ENCODE measurements around the gene AARSD1. TPM values are rescaled to one million over a fixed set of nuclear protein-coding genes. Genes with fewer than 3 reads are reported as not detected.

Gene AARSD1
- total and polyA plus RNA-seq, 4 donors: 27.6 to 57.0 (median 37.1) TPM

DNA sequence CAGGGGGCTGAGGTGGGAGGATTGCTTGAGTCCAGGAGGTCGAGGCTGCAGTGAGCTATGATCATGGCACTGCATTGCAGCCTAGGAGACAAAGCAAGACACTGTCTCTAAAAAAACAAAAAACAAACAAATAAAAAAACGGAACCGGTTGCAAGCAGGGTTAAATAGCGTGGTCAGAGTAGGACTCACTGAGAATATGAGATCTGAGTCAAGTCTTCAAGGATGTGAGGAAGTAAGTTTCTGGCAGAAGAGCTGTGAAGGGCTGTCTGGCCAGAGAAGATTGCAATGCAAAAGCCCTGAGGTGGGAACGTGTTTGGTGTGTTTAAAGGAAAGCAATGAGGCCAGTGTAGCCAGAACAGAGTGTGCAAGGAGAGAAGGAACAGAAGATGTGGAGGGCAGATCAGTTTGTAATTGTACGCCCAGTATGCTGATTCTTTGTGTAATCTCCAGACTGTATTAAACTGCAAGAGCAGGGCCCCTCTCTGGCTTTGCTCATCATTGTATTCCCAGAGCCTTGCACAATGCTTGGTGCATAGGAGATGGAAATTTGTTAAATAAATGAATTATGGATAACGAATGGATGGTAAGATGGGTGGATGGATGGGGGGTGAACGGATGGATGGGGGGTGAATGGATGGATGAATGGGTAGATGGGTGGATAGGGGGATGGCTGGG is 57.3 kb downstream of the AARSD1 start:
- Histone ChIP-seq H3K27me3 (ENCODE audit: control insufficient read depth in 3 of 3, insufficient read depth in 3 of 3, low read length in 2 of 3) (no peaks in the 10 kb centered on the region), H3K36me3 (ENCODE audit: control insufficient read depth in 4 of 4, insufficient read depth in 4 of 4, low read length in 4 of 4) (no peaks in the 10 kb centered on the region), H3K9ac (ENCODE audit: insufficient read depth in 1 of 2, low read length in 2 of 2) (no peak overlapping the region), H3K4me3 (no peak overlapping the region), H3K27ac (ENCODE audit: low read depth in 1 of 2, low read length in 1 of 2) (no peak overlapping the region), H3K9me3 (ENCODE audit: control insufficient read depth in 4 of 4, insufficient read depth in 3 of 4, low read length in 3 of 4) (no peaks in the 10 kb centered on the region), H3K4me1 (ENCODE audit: control insufficient read depth in 5 of 5, insufficient read depth in 5 of 5, low read length in 5 of 5) (no peaks in the 10 kb centered on the region)
- TF ChIP-seq, protein P1, sequence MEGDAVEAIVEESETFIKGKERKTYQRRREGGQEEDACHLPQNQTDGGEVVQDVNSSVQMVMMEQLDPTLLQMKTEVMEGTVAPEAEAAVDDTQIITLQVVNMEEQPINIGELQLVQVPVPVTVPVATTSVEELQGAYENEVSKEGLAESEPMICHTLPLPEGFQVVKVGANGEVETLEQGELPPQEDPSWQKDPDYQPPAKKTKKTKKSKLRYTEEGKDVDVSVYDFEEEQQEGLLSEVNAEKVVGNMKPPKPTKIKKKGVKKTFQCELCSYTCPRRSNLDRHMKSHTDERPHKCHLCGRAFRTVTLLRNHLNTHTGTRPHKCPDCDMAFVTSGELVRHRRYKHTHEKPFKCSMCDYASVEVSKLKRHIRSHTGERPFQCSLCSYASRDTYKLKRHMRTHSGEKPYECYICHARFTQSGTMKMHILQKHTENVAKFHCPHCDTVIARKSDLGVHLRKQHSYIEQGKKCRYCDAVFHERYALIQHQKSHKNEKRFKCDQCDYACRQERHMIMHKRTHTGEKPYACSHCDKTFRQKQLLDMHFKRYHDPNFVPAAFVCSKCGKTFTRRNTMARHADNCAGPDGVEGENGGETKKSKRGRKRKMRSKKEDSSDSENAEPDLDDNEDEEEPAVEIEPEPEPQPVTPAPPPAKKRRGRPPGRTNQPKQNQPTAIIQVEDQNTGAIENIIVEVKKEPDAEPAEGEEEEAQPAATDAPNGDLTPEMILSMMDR (IDR thresholded peaks at IDR 0.05; ENCODE audit: control extremely low read depth, extremely low read depth): no peak
- ATAC-seq (ENCODE audit: insufficient read depth, low FRiP score) (no peak), DNase-seq (no peak)
- WGBS, 2 donors: 79 to 81% methylated on average over 8 of the region's 8 CpGs

DNA sequence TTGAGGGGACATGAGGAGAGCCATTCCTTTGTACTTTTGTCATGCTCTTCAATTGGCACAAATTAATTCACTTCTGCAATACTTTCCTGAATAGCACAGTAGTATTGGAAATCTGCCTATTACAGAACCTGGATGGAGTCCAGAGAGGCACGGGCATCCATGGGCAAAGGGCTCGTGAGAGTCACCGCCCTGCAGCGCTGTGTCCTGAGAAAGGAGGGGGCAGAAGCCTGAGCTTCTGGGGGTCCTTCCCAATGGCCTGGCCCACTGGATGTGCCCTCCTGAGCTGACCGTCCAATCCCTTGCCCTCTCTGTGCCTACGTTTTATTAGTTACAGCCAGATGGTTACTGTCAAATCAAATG is 60.2 kb downstream of the AARSD1 start:
- Histone ChIP-seq H3K36me3 (ENCODE audit: control insufficient read depth in 4 of 4, insufficient read depth in 4 of 4, low read length in 4 of 4) (no peaks in the 10 kb centered on the region), H3K27ac (ENCODE audit: low read depth in 1 of 2, low read length in 1 of 2) (no peak overlapping the region), H3K4me1 (ENCODE audit: control insufficient read depth in 5 of 5, insufficient read depth in 5 of 5, low read length in 5 of 5) (no peaks in the 10 kb centered on the region), H3K27me3 (ENCODE audit: control insufficient read depth in 3 of 3, insufficient read depth in 3 of 3, low read length in 2 of 3) (no peaks in the 10 kb centered on the region), H3K4me3 (no peak overlapping the region), H3K9ac (ENCODE audit: insufficient read depth in 1 of 2, low read length in 2 of 2) (no peak overlapping the region), H3K9me3 (ENCODE audit: control insufficient read depth in 4 of 4, insufficient read depth in 3 of 4, low read length in 3 of 4) (no peaks in the 10 kb centered on the region)
- DNase-seq (no peak), ATAC-seq (ENCODE audit: insufficient read depth, low FRiP score) (no peak)
- WGBS, 2 donors: 74 to 87% methylated on average over 6 of the region's 6 CpGs
- TF ChIP-seq, protein P1 (IDR thresholded peaks at IDR 0.05; ENCODE audit: control extremely low read depth, extremely low read depth): no peak

DNA sequence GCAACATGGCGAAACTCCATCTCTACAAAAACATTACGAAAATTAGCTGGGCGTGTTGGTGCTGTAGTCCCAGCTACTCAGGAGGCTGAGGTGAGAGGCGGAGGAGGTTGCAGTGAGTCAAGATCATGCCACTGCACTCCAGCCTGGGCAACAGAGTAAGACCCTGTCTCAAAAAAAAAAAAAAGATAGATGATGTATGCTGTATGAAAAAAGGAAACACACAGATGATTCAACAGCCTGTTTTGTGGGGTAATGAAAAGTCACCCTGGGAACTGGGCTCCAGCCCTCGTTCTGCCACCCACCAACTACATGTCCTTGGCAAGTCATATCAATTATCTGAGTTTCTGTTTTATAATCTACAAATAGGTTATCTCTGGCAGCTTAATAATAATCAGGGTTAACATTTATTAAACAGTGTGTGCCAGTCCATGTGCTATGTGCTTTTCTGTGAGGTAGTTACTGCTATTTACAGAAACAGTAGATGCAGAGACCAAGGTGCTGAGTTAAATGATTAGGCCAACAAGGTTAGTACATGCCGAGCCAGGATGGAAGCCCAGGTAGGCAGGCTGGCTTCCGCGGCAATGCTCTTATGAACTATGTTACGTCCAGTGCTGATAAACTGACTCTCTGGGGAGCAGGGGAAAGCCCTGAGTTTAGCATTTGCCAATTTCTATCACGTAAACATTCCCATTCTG is 62.6 kb downstream of the AARSD1 start:
- no peak overlapping the region for H3K9ac ChIP-seq (ENCODE audit: insufficient read depth in 1 of 2, low read length in 2 of 2)
- 82 to 88% methylated on average over 10 of the region's 10 CpGs for WGBS, 2 donors
- no peak for ATAC-seq (ENCODE audit: insufficient read depth, low FRiP score)
- no peak overlapping the region for H3K4me3 ChIP-seq
- no peaks in the 10 kb centered on the region for H3K9me3 ChIP-seq (ENCODE audit: control insufficient read depth in 4 of 4, insufficient read depth in 3 of 4, low read length in 3 of 4)
- DNase-seq: no peak
- no peaks in the 10 kb centered on the region for H3K27me3 ChIP-seq (ENCODE audit: control insufficient read depth in 3 of 3, insufficient read depth in 3 of 3, low read length in 2 of 3)
- no peaks in the 10 kb centered on the region for H3K4me1 ChIP-seq (ENCODE audit: control insufficient read depth in 5 of 5, insufficient read depth in 5 of 5, low read length in 5 of 5)
- H3K27ac ChIP-seq (ENCODE audit: low read depth in 1 of 2, low read length in 1 of 2): no peak overlapping the region
- TF ChIP-seq, protein P1 (IDR thresholded peaks at IDR 0.05; ENCODE audit: control extremely low read depth, extremely low read depth): no peak
- no peaks in the 10 kb centered on the region for H3K36me3 ChIP-seq (ENCODE audit: control insufficient read depth in 4 of 4, insufficient read depth in 4 of 4, low read length in 4 of 4)

Small RNA genes within 50 kb of the gene (small RNA-seq; reads per million reads assigned to genes)
- 0.06 reads per million for gene AARSD1 (ENCODE audit: low replicate concordance)
- gene RF00561 (ENCODE audit: low replicate concordance): not detected

Other genes starting within 250 kb of the AARSD1 start
- gene EZH1, start 219.4 kb downstream of the AARSD1 start, total RNA-seq: 10 to 100 TPM; 33.6 to 53.2 TPM
- gene EZH1, start 219.4 kb downstream of the AARSD1 start, polyA plus RNA-seq: 10 to 100 TPM; 20.7 to 21.2 TPM
- gene RAMP2, start 203.2 kb downstream of the AARSD1 start, total RNA-seq: 10 to 100 TPM; 55.0 to 66.6 TPM
- gene RAMP2, start 203.2 kb downstream of the AARSD1 start, polyA plus RNA-seq: 100 to 1,000 TPM in 1 of 2 donors, 10 to 100 TPM in 1; 43.8 to 101 TPM
- gene VPS25, start 191.0 kb downstream of the AARSD1 start, total RNA-seq: 10 to 100 TPM; 42.4 to 64.8 TPM
- 10 to 100 TPM; 45.1 to 93.7 TPM for gene VPS25, start 191.0 kb downstream of the AARSD1 start, polyA plus RNA-seq
- under 1 TPM; 0.40 to 0.77 TPM for gene WNK4, start 183.8 kb downstream of the AARSD1 start, total RNA-seq
- gene WNK4, start 183.8 kb downstream of the AARSD1 start, polyA plus RNA-seq: under 1 TPM; 0.09 to 0.49 TPM
- gene COA3, start 165.8 kb downstream of the AARSD1 start, total RNA-seq: 10 to 100 TPM; 55.7 to 69.2 TPM
- gene COA3, start 165.8 kb downstream of the AARSD1 start, polyA plus RNA-seq: 100 to 1,000 TPM in 1 of 2 donors, 10 to 100 TPM in 1; 84.1 to 142 TPM
- 1 to 10 TPM in 1 of 2 donors, under 1 TPM in 1; 0.92 to 1.6 TPM for gene CNTD1, start 165.6 kb downstream of the AARSD1 start, total RNA-seq
- under 1 TPM; 0.61 to 0.64 TPM for gene CNTD1, start 165.6 kb downstream of the AARSD1 start, polyA plus RNA-seq
- gene BECN1, start 140.2 kb downstream of the AARSD1 start, total RNA-seq: 100 to 1,000 TPM in 1 of 2 donors, 10 to 100 TPM in 1; 87.6 to 114 TPM
- gene BECN1, start 140.2 kb downstream of the AARSD1 start, polyA plus RNA-seq: 10 to 100 TPM; 33.0 to 81.6 TPM
- 100 to 1,000 TPM in 1 of 2 donors, 10 to 100 TPM in 1; 46.4 to 109 TPM for gene PSME3, start 131.1 kb downstream of the AARSD1 start, total RNA-seq
- gene PSME3, start 131.1 kb downstream of the AARSD1 start, polyA plus RNA-seq: 100 to 1,000 TPM in 1 of 2 donors, 10 to 100 TPM in 1; 34.5 to 117 TPM
- gene AOC2, start 119.9 kb downstream of the AARSD1 start, total RNA-seq: 1 to 10 TPM; 1.6 to 2.4 TPM
- 1 to 10 TPM; 1.5 to 1.6 TPM for gene AOC2, start 119.9 kb downstream of the AARSD1 start, polyA plus RNA-seq
- gene AOC3, start 113.3 kb downstream of the AARSD1 start, total RNA-seq: 100 to 1,000 TPM in 1 of 2 donors, 10 to 100 TPM in 1; 82.9 to 154 TPM
- 10 to 100 TPM; 50.0 to 55.6 TPM for gene AOC3, start 113.3 kb downstream of the AARSD1 start, polyA plus RNA-seq
- under 1 TPM in 1 of 2 donors, not detected in 1; 0.09 TPM for gene G6PC1, start 63.7 kb downstream of the AARSD1 start, total RNA-seq
- not detected for gene G6PC1, start 63.7 kb downstream of the AARSD1 start, polyA plus RNA-seq
- 1 to 10 TPM; 1.1 to 1.8 TPM for gene PTGES3L, start 15.6 kb upstream of the AARSD1 start, total RNA-seq
- gene PTGES3L, start 15.6 kb upstream of the AARSD1 start, polyA plus RNA-seq: under 1 TPM; 0.43 to 0.69 TPM
- 10 to 100 TPM; 12.7 to 16.7 TPM for gene RUNDC1, start 16.1 kb upstream of the AARSD1 start, total RNA-seq
- gene RUNDC1, start 16.1 kb upstream of the AARSD1 start, polyA plus RNA-seq: 1 to 10 TPM; 8.1 to 8.7 TPM
- gene RPL27, start 34.0 kb upstream of the AARSD1 start, total RNA-seq: 100 to 1,000 TPM; 665 to 826 TPM
- gene RPL27, start 34.0 kb upstream of the AARSD1 start, polyA plus RNA-seq: 1,000 to 10,000 TPM; 2,343 to 3,245 TPM
- gene IFI35, start 42.3 kb upstream of the AARSD1 start, total RNA-seq: 10 to 100 TPM; 18.8 to 40.6 TPM
- 10 to 100 TPM; 36.7 to 60.3 TPM for gene IFI35, start 42.3 kb upstream of the AARSD1 start, polyA plus RNA-seq
- gene VAT1, start 57.9 kb upstream of the AARSD1 start, total RNA-seq: 100 to 1,000 TPM in 1 of 2 donors, 10 to 100 TPM in 1; 62.3 to 255 TPM
- gene VAT1, start 57.9 kb upstream of the AARSD1 start, polyA plus RNA-seq: 100 to 1,000 TPM in 1 of 2 donors, 10 to 100 TPM in 1; 80.2 to 162 TPM
- 1 to 10 TPM in 1 of 2 donors, under 1 TPM in 1; 0.34 to 1.3 TPM for gene RND2, start 60.8 kb upstream of the AARSD1 start, total RNA-seq
- under 1 TPM; 0.25 to 0.51 TPM for gene RND2, start 60.8 kb upstream of the AARSD1 start, polyA plus RNA-seq
- gene BRCA1, start 160.9 kb upstream of the AARSD1 start, total RNA-seq: 10 to 100 TPM in 1 of 2 donors, 1 to 10 TPM in 1; 9.0 to 15.7 TPM
- gene BRCA1, start 160.9 kb upstream of the AARSD1 start, polyA plus RNA-seq: 1 to 10 TPM; 2.0 to 3.1 TPM
- 100 to 1,000 TPM in 1 of 2 donors, 10 to 100 TPM in 1; 59.4 to 127 TPM for gene NBR1, start 206.8 kb upstream of the AARSD1 start, total RNA-seq
- 10 to 100 TPM; 25.5 to 41.3 TPM for gene NBR1, start 206.8 kb upstream of the AARSD1 start, polyA plus RNA-seq
- 10 to 100 TPM in 1 of 2 donors, 1 to 10 TPM in 1; 4.3 to 22.4 TPM for gene TMEM106A, start 247.4 kb upstream of the AARSD1 start, total RNA-seq
- 10 to 100 TPM in 1 of 2 donors, 1 to 10 TPM in 1; 6.4 to 13.5 TPM for gene TMEM106A, start 247.4 kb upstream of the AARSD1 start, polyA plus RNA-seq

Measured in lung (tissue), 13 donors.